HepG2 (cell line): ENCODE results near the gene ZIC4. TPM values are rescaled to one million over a fixed set of nuclear protein-coding genes. Genes with fewer than 3 reads are reported as not detected.

Experiments used
- ATAC-seq: fragments of 200-7000 bp; cut with Tn5 transposase; 3 replicates; pipeline ENCODE4 v1.9.1; 2020; ENCODE audit warnings: mild to moderate bottlenecking, moderate library complexity
- BruUV-seq: library from RNA; stranded (reverse); fragments of 400-500 nt; replicated peaks from 2 replicates; lab custom pipeline; 2021; lab: Mats Ljungman, UMichigan
- CTCF ChIA-PET: fragments of 300-600 bp; formaldehyde crosslinking; extraction: SDS; loops from one replicate; lab custom pipeline; 2021; ENCODE audit warnings: low total read pairs, inconsistent platforms, low intra/inter-chr PET ratio; lab: Yijun Ruan, JAX
- POLR2A ChIA-PET: fragments of 350-600 bp; sonication (Branson Sonifier 250); formaldehyde crosslinking; loops from one replicate; lab custom pipeline; 2020; ENCODE audit warnings: antibody characterized with exemption, inconsistent platforms; lab: Yijun Ruan, JAX
- DNase-seq: peaks from one replicate; pipeline ENCODE4 v3.0.0-alpha.2; 2015; ENCODE audit warnings: low spot score
- FAIRE-seq: peaks from 3 replicates; lab custom pipeline; 2011; peaks lifted over from hg19 to GRCh38; lab: Jason Lieb, UNC
- H2AFZ ChIP-seq: one replicate; pipeline ENCODE4 v1.6.1; 2011; ENCODE audit warnings: low read length, inconsistent platforms
- H3K27ac ChIP-seq: fragments of 300-600 bp; 3 replicates; pipeline ENCODE4 v1.8.0; 2011; ENCODE audit warnings: mixed run types, mild to moderate bottlenecking, mixed read lengths, low read length, inconsistent platforms; ENCODE audit not compliant: insufficient read depth; ENCODE audit errors: extremely low read length
- H3K27me3 ChIP-seq, 2 experiments: fragments of 200-600 bp in 1 of 2; 2 replicates in 1 of 2; 3 replicates in 1 of 2; pipeline versions ENCODE4 v1.6.0 to v1.8.0; 2011; ENCODE audit warnings: low read length in 2 of 2, mild to moderate bottlenecking in 2 of 2, moderate library complexity in 2 of 2, inconsistent platforms in 1 of 2; ENCODE audit not compliant: insufficient read depth in 2 of 2, control insufficient read depth in 1 of 2
- H3K36me3 ChIP-seq, 2 experiments: fragments of 200-600 bp in 1 of 2; replicated peaks in 1 of 2; 2 replicates in 1 of 2; 3 replicates in 1 of 2; pipeline versions ENCODE4 v1.5.1 to v1.8.0; 2011; ENCODE audit warnings: low read length in 2 of 2, inconsistent platforms in 1 of 2; ENCODE audit not compliant: insufficient read depth in 2 of 2, control insufficient read depth in 1 of 2
- H3K4me1 ChIP-seq: 2 replicates; pipeline ENCODE4 v1.5.1; 2012; ENCODE audit warnings: low read length, inconsistent platforms; ENCODE audit not compliant: insufficient read depth
- H3K4me2 ChIP-seq: 2 replicates; pipeline ENCODE4 v1.6.0; 2011; ENCODE audit warnings: low read depth, low read length, inconsistent platforms
- H3K4me3 ChIP-seq, 3 experiments: fragments of 200-600 bp in 1 of 3; sonication (generic), shearing (Covaris generic) in 1 of 3; replicated peaks in 1 of 3; 2 replicates each; pipeline ENCODE4 v1.5.1; 2011 to 2016; ENCODE audit warnings: low read length in 3 of 3, inconsistent platforms in 2 of 3, low read depth in 2 of 3, mild to moderate bottlenecking in 2 of 3, control low read depth in 1 of 3, mixed read lengths in 1 of 3; ENCODE audit not compliant: insufficient read depth in 1 of 3
- H3K79me2 ChIP-seq: one replicate; pipeline ENCODE4 v1.6.1; 2011; ENCODE audit warnings: low read length, inconsistent platforms; ENCODE audit not compliant: insufficient read depth
- H3K9ac ChIP-seq: 2 replicates; pipeline ENCODE4 v1.6.0; 2011; ENCODE audit warnings: mild to moderate bottlenecking, low read depth, low read length, inconsistent platforms; ENCODE audit not compliant: insufficient read depth
- H3K9me3 ChIP-seq: 2 replicates; pipeline ENCODE4 v1.5.1; 2012; ENCODE audit warnings: mild to moderate bottlenecking, low read length
- H4K20me1 ChIP-seq: 2 replicates; pipeline ENCODE4 v1.6.0; 2011; ENCODE audit warnings: inconsistent platforms, mild to moderate bottlenecking, low read length, moderate library complexity; ENCODE audit not compliant: insufficient read depth
- EP300 ChIP-seq, 3 experiments: sonication (generic) in 1 of 3; formaldehyde crosslinking in 1 of 3; IDR thresholded peaks; 2 replicates each; pipeline versions ENCODE4 v1.5.1 to v1.6.1; 2011 to 2020; ENCODE audit warnings: low read depth in 2 of 3, low read length in 2 of 3, borderline replicate concordance in 1 of 3, improper control_type of control experiment in 1 of 3, mild to moderate bottlenecking in 1 of 3, missing genetic modification reagents in 1 of 3, moderate library complexity in 1 of 3
- FLYWCH1 ChIP-seq: sonication (generic); formaldehyde crosslinking; IDR thresholded peaks from 2 replicates; pipeline ENCODE4 v1.8.1; 2023; ENCODE audit warnings: mild to moderate bottlenecking, missing genetic modification reagents
- FOSL2 ChIP-seq: sonication (generic); formaldehyde crosslinking; IDR thresholded peaks from 2 replicates; pipeline ENCODE4 v1.4.0; 2020; ENCODE audit warnings: missing genetic modification reagents
- GTF3A ChIP-seq: sonication (generic); formaldehyde crosslinking; conservative IDR thresholded peaks from 2 replicates; pipeline ENCODE4 v1.4.0; 2020; ENCODE audit warnings: mild to moderate bottlenecking, missing genetic modification reagents
- HNF4G ChIP-seq, 2 experiments: sonication (generic) in 1 of 2; formaldehyde crosslinking in 1 of 2; IDR thresholded peaks; 2 replicates each; pipeline versions ENCODE4 v1.4.0 to v1.6.1; 2011 to 2020; ENCODE audit warnings: borderline replicate concordance in 2 of 2, low read depth in 2 of 2, mild to moderate bottlenecking in 2 of 2, low read length in 1 of 2, missing genetic modification reagents in 1 of 2, moderate library complexity in 1 of 2
- KDM5B ChIP-seq: sonication (generic); formaldehyde crosslinking; IDR thresholded peaks from 2 replicates; pipeline ENCODE4 v1.4.0; 2020; ENCODE audit warnings: missing genetic modification reagents, mild to moderate bottlenecking, borderline replicate concordance
- RFX3 ChIP-seq: IDR thresholded peaks from 2 replicates; pipeline ENCODE4 v1.6.1; 2016; ENCODE audit warnings: missing biosample characterization, missing genetic modification reagents
- SAP130 ChIP-seq: IDR thresholded peaks from 2 replicates; pipeline ENCODE4 v1.6.1; 2016; ENCODE audit warnings: low read depth
- TBL1XR1 ChIP-seq: fragments of 150-350 bp; IDR thresholded peaks from 2 replicates; pipeline ENCODE4 v1.6.1; 2014; ENCODE audit warnings: borderline replicate concordance, low read length; ENCODE audit not compliant: partially characterized antibody
- XBP1 ChIP-seq: sonication (generic); formaldehyde crosslinking; IDR thresholded peaks from 2 replicates; pipeline ENCODE4 v1.5.0; 2020; ENCODE audit warnings: missing genetic modification reagents
- YEATS2 ChIP-seq: sonication (generic); formaldehyde crosslinking; IDR thresholded peaks from 2 replicates; pipeline ENCODE4 v1.4.0; 2020; ENCODE audit warnings: missing genetic modification reagents, borderline replicate concordance
- ZBTB1 ChIP-seq: sonication (generic); formaldehyde crosslinking; IDR thresholded peaks from 2 replicates; pipeline ENCODE4 v1.4.0; 2020; ENCODE audit warnings: missing genetic modification reagents, borderline replicate concordance
- ZNF44 ChIP-seq: sonication (generic); formaldehyde crosslinking; IDR thresholded peaks from 2 replicates; pipeline ENCODE4 v1.5.1; 2020; ENCODE audit warnings: mild to moderate bottlenecking, missing genetic modification reagents
- ZNF710 ChIP-seq: sonication (generic); formaldehyde crosslinking; IDR thresholded peaks from 2 replicates; pipeline ENCODE4 v1.5.0; 2020; ENCODE audit warnings: mild to moderate bottlenecking, missing genetic modification reagents, borderline replicate concordance
- ZNF768 ChIP-seq: sonication (generic); formaldehyde crosslinking; IDR thresholded peaks from 2 replicates; pipeline ENCODE4 v1.4.0; 2020; ENCODE audit warnings: missing genetic modification reagents
- ZNF788 ChIP-seq: sonication (generic); formaldehyde crosslinking; IDR thresholded peaks from 2 replicates; pipeline ENCODE4 v1.5.0; 2020; ENCODE audit warnings: mild to moderate bottlenecking, missing genetic modification reagents, borderline replicate concordance
- ZNF83 ChIP-seq: sonication (generic); formaldehyde crosslinking; IDR thresholded peaks from 2 replicates; pipeline ENCODE4 v1.4.0; 2020; ENCODE audit warnings: missing genetic modification reagents, mild to moderate bottlenecking, borderline replicate concordance
- in situ Hi-C: cut with HindIII; loops from 2 replicates; pipeline ENCODE4 v1.10.0; 2017; ENCODE audit warnings: low pct_unique_long_range_greater_than_20kb; ENCODE audit not compliant: extremely low pct_ligation_motif_present
- intact Hi-C: fragments of 100-400 bp; cut with micrococcal nuclease; formaldehyde crosslinking; loops from one replicate; pipeline ENCODE4 v1.10.0; 2022; ENCODE audit not compliant: unreplicated experiment
- polyA plus RNA-seq, 8 experiments: library from polyadenylated mRNA; depleted of rRNA in 3 of 8; stranded (reverse) in 7 of 8; unstranded in 1 of 8; fragments of >200 nt; fragmentation: Illumina TruSeq in 4 of 8; extraction: Trizol in 4 of 8; gene quantifications; 2 replicates each; pipeline versions ENCODE4 v1.2.1 to v1.2.3, GENCODE V29; 2011 to 2016; ENCODE audit warnings: low read depth in 4 of 8, missing spikeins in 1 of 8, mixed read lengths in 1 of 8; ENCODE audit not compliant: insufficient read depth in 1 of 8
- total RNA-seq, 5 experiments: library from RNA; depleted of rRNA; stranded (reverse); fragments of >200 nt; fragmentation: Illumina TruSeq; extraction: Trizol; gene quantifications; 2 replicates each; pipeline ENCODE4 v1.2.3, GENCODE V29; 2016; ENCODE audit warnings: low read depth in 1 of 5

Gene ZIC4
- total and polyA plus RNA-seq, 2 of the 13 experiments (the other 11 are each of a cell fraction or from before 2014, with no cell fraction given) = not detected

GRCh38 chr3:147400999-147401398 is 5.3 kb downstream of the ZIC4 start (continued):
- TF ChIP-seq ZNF710 = no peak
- TF ChIP-seq TBL1XR1 = no peak
- TF ChIP-seq ZNF83 (CRISPR knock-in tag) = no peak
- no peak for TF ChIP-seq GTF3A (CRISPR knock-in tag)
- no peak for TF ChIP-seq ZBTB1 (CRISPR knock-in tag)

- no peak overlapping the region for H3K4me2 ChIP-seq
- CTCF ChIA-PET = no interaction called here
- FAIRE-seq = no peak
These were observed 6.2 kb downstream of the ZIC4 start for GRCh38 chr3:147400111-147400510.

More at GRCh38 chr3:147400111-147400510, 6.2 kb downstream of the ZIC4 start:
- H3K27ac ChIP-seq = no peak overlapping the region
- no peak for ATAC-seq
- H3K27me3 ChIP-seq = peaks cover 3 to 29% of the 10 kb centered on the region in 2 experiments; a peak in 4 of 5 replicates
- no peaks in the 10 kb centered on the region for H3K79me2 ChIP-seq
- no peaks in the 10 kb centered on the region for H3K9me3 ChIP-seq
- no peaks in the 10 kb centered on the region for H3K4me1 ChIP-seq
- TF ChIP-seq RFX3 (CRISPR knock-in tag) (no peak), GTF3A (CRISPR knock-in tag) (no peak), FOSL2 (no peak), XBP1 (CRISPR knock-in tag) (no peak), EP300 (IDR thresholded peaks at IDR 0.05; ENCODE audit: low read depth in 2 of 2, low read length in 2 of 2) (no peak), EP300 (CRISPR knock-in tag; IDR thresholded peaks at IDR 0.05; ENCODE audit: borderline replicate concordance) (no peak), YEATS2 (CRISPR knock-in tag) (no peak), ZNF788 (CRISPR knock-in tag) (no peak), SAP130 (no peak), ZNF44 (CRISPR knock-in tag) (no peak), ZNF768 (CRISPR knock-in tag) (no peak), KDM5B (CRISPR knock-in tag) (no peak), HNF4G (IDR thresholded peaks at IDR 0.05; ENCODE audit: borderline replicate concordance, low read depth, low read length) (no peak), HNF4G (CRISPR knock-in tag; IDR thresholded peaks at IDR 0.05; ENCODE audit: borderline replicate concordance, low read depth) (no peak), FLYWCH1 (CRISPR knock-in tag) (no peak)
- in situ Hi-C loops (no loop called here), intact Hi-C loops (no loop called here)
- POLR2A ChIA-PET = no interaction called here
- H3K36me3 ChIP-seq = no peaks in the 10 kb centered on the region
- no peak overlapping the region for H3K9ac ChIP-seq
- DNase-seq = no peak
- H2AFZ ChIP-seq = no peak overlapping the region
- BruUV-seq = no TSS peak
- no peaks in the 10 kb centered on the region for H4K20me1 ChIP-seq
- no peak overlapping the region for H3K4me3 ChIP-seq
